Measurements from ENCODE around the gene GPR37L1. TPM values are rescaled to one million over a fixed set of nuclear protein-coding genes. Genes with fewer than 3 reads are reported as not detected.
"Not testable (repeated sequence)": the region's sequence is repeated elsewhere in the genome, so short reads cannot be mapped to it uniquely, and the experiment has no call there.

The GPR37L1 gene
- total RNA-seq, 2 experiments from 2014 or later = not detected

DNA sequence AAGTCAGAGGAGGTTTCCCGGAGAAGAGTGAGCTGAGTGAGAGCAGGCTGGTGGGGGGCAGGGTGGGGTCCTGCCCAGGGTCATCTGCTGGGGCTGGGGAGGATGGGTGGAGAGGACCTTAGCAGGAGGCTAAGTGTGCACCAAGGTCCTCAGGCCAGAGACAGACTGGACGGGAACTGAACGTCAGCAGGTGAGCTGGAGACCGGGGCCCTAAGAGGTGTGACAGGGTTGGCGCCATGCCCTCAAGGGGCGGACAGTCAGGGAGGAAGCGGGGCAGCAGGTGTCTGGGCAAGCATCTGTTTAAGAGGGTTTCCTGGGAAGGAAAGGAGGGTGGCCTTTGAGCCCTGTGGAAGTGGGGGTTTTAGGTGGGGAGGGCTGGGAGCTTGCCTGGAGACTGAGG is 51.3 kb downstream of the GPR37L1 start:
- intact Hi-C loops (cut with DNase I, micrococcal nuclease) = no loop called here
- Mint-ChIP-seq H3K27ac (no peak overlapping the region), H3K9me3 (ENCODE audit: low read depth) (no peaks in the 10 kb centered on the region), H3K36me3 (ENCODE audit: low read depth) (no peaks in the 10 kb centered on the region), H3K4me3 (no peak overlapping the region), H3K4me1 (no peaks in the 10 kb centered on the region), H3K27me3 (no peaks in the 10 kb centered on the region)
- DNase-seq = peak; percentile 25
- ChIA-PET POLR2A (no interaction called here), CTCF (interaction anchor here (1.1 to 1.9 kb wide), 3 partner anchors 10 to 19 kb away, joined by 4 to 9 read pairs (median 8); partner anchors contain the start of genes LGR6 and PTPN7)
- ATAC-seq = no peak

DNA sequence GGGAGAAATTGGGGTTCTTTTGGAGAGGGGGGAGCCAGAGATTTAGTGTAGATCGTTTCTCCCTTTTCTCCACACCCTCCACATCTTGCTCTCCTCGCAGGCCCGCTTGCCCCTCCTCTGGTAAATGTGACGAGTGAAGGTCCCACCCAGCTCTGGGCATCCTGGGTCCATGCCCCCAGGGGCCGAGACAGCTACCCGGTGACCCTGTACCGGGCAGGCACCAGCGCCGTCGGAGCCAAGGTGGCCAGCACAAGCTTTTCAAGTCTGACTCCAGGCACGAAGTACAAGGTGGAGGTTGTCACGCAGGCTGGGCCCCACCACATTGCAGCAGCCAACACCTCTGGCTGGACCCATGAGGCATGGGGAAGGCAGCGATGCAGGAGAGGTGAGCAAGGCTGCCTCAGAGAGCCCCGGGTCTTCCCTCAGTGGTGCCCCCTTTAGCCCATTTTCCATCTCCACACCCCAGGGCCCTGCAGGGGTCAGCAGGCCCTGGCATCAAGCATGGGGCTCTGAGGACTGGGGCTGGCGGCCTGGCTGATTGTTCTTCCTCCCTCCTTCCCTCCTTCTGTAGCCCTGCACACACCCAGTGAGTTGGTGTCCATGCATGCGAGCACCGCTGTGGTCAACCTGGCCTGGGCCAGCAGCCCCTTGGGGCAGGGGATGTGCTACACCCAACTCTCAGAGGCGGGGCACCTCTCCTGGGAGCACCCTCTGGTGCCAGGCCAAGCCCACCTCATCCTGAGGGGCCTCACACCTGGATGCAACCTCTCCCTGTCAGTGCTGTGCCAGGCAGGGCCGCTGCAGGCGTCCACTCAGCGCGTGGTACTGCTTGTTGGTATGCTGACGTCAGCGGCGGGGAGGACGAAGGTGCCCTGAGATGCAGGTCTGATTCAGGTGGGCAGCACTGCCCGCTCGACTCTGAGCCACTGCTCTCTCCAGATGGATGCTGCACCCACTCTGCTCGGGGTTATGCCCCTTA is 54.5 kb downstream of the GPR37L1 start:
- POLR2A ChIA-PET = no interaction called here
- no peak for DNase-seq
- intact Hi-C loops (cut with DNase I, micrococcal nuclease) = no loop called here
- H3K27ac Mint-ChIP-seq = no peak overlapping the region
- H3K27me3 Mint-ChIP-seq = no peaks in the 10 kb centered on the region
- no peaks in the 10 kb centered on the region for H3K4me1 Mint-ChIP-seq
- H3K36me3 Mint-ChIP-seq (ENCODE audit: low read depth) = no peaks in the 10 kb centered on the region
- H3K4me3 Mint-ChIP-seq = no peak overlapping the region
- CTCF ChIA-PET = interaction anchor here (0.6 to 1.4 kb wide), 2 partner anchors 19 to 100 kb away, joined by 3 to 4 read pairs; no protein-coding TSS in a partner anchor
- no peak for ATAC-seq
- H3K9me3 Mint-ChIP-seq (ENCODE audit: low read depth) = no peaks in the 10 kb centered on the region

DNA sequence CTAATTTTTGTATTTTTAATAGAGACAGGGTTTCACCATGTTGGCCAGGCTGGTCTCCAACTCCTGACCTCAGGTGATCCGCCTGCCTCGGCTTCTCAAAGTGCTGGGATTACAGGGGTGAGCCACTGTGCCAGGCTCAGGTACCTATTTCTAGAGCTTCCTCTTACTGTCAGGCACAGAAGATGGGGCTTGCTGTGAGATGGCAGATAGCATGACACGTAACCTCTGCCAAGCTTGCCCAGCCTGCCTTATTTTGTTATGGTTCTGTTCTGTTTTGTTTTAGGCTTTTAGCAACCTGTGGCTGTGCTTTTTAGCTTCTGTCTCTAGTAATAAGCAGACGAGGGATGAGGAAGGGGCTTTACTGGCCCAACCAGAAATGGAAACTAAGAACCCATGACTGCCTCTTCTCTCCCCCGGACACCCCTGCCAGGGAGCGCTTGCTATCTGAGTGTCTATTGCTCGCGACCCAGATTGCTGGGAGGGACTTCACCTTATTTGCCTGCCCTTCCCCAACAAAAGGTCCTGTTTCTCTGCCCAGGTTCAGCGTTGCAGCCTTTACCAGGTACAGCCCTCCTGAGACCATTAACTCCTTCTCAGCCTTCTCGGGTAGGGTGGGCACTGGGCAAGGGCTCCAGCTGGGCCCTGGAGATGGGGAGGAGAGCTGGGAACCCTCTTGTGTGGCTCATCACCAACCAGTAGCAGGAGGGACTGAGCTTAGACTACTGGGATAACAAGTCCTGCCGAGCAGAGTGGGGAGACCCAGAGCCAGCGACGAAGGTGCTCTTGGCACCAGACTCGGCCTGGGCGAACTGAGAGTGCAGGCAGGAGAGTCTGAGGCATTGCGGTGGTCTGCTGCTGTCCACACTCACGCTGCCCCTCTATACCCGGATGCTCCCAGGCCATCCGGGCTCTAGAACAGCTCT is 57.4 kb downstream of the GPR37L1 start:
- ChIA-PET CTCF (interaction anchor here (1.0 to 2.6 kb wide), 5 partner anchors 10 to 136 kb away, joined by 3 to 9 read pairs (median 4); partner anchors contain the start of genes LGR6 and PTPN7), POLR2A (no interaction called here)
- Mint-ChIP-seq H3K4me1 (peaks cover 12% of the 10 kb centered on the region), H3K4me3 (no peak overlapping the region), H3K27me3 (peaks cover 2% of the 10 kb centered on the region), H3K36me3 (ENCODE audit: low read depth) (no peaks in the 10 kb centered on the region), H3K27ac (no peak overlapping the region), H3K9me3 (ENCODE audit: low read depth) (no peaks in the 10 kb centered on the region)
- ATAC-seq = no peak
- intact Hi-C loops (cut with DNase I, micrococcal nuclease) = loop anchor here in 1 of 2 experiments (10.0 kb wide), 1 partner anchor 445 kb away; no protein-coding TSS in a partner anchor
- no peak for DNase-seq

DNA sequence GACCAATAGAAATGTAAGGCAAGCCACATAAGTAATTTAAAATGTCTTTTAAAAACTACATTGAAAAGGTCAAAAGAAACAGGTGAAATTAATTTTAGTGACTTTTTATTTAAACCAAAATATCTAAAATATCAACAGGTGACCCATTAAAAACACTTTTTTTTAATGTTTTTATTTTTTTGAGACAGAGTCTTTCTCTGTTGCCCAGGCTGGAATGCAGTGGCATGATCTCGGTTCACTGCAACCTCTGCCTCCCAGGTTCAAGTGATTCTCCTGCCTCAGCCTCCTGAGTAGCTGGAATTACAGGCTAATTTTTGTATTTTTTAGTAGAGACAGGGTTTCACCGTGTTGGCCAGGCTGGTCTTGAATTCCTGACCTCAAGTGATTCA is 58.0 kb downstream of the GPR37L1 start:
- H3K27ac Mint-ChIP-seq; POLR2A ChIA-PET; H3K4me3 Mint-ChIP-seq; H3K9me3 Mint-ChIP-seq (ENCODE audit: low read depth); ATAC-seq; DNase-seq; H3K36me3 Mint-ChIP-seq (ENCODE audit: low read depth); H3K27me3 Mint-ChIP-seq: not testable (repeated sequence)
- peaks cover 12% of the 10 kb centered on the region for H3K4me1 Mint-ChIP-seq
- intact Hi-C loops (cut with DNase I, micrococcal nuclease) = loop anchor here in 1 of 2 experiments (10.0 kb wide), 1 partner anchor 444 kb away; no protein-coding TSS in a partner anchor
- CTCF ChIA-PET = interaction anchor here (1.2 to 2.6 kb wide), 5 partner anchors 9 to 135 kb away, joined by 3 to 9 read pairs (median 6); partner anchors contain the start of genes LGR6 and PTPN7

DNA sequence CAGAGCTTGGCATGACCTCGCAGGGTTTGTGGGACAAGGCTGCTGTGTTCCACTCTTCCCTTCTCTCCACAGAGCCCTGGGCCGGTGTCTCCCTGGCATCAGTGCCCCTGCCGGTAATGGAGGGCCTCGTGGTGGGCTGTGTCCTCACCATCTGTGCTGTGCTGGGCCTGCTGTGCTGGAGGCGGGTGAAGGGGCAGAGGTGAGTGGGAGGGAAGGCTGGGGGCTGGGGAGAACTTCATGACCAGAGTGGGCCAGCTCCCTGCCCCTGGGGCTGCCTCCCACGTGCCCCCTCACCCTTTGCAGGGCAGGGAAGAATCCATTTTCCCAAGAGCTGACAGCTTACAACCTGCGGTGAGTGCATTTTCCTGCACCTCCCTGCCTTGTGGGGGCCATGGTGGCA is 58.9 kb downstream of the GPR37L1 start:
- Mint-ChIP-seq H3K27ac (no peak overlapping the region), H3K27me3 (peaks cover 2% of the 10 kb centered on the region), H3K36me3 (ENCODE audit: low read depth) (no peaks in the 10 kb centered on the region), H3K4me1 (peaks cover 12% of the 10 kb centered on the region), H3K4me3 (no peak overlapping the region), H3K9me3 (ENCODE audit: low read depth) (no peaks in the 10 kb centered on the region)
- no peak for ATAC-seq
- no peak for DNase-seq
- intact Hi-C loops (cut with DNase I, micrococcal nuclease) = loop anchor here in 1 of 2 experiments (10.0 kb wide), 1 partner anchor 443 kb away; no protein-coding TSS in a partner anchor
- ChIA-PET POLR2A (no interaction called here), CTCF (interaction anchor here (1.2 to 2.6 kb wide), 2 partner anchors 9 to 12 kb away, joined by 6 to 9 read pairs; partner anchors contain the start of gene LGR6)

DNA sequence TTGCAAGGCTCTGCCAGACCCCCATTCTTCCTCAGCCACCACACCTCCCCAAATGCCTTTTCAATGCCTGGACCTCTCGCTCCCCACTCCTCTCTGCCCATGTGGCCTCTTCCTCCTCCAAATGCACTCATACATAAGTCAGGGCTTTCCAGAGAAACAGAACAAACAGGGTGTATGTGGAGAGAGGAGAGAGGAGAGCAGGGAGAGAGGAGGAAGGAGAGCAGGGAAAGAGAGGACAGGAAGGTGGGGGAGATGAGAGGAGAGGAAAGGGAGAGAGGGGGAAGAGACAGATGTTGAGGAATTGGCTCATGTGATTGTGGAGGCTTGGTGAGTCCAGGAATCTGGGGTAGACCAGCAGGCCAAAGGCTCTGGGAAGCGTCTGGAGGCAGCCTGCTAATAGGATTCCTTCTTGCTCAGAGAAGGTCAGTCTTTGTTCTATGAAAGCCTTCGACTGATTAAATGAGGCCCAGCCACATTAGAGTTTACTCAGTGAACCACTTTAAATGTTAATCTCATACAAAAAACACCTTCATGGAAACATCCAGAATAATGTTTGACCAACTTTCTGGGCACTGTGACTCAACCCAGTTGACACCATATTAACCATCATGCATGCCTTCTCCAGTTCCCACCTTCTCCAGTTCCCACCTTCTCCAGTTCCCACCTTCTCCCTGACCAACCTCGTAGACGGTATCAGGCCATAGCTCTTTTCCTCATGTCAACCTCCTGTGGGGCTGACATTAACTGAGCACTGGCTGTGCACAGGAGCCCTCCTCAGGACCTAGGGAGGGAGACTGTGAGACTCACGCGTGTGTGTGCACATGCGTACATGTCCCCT is 59.5 kb downstream of the GPR37L1 start:
- no peak for ATAC-seq
- H3K4me3 Mint-ChIP-seq = no peak overlapping the region
- peaks cover 12% of the 10 kb centered on the region for H3K4me1 Mint-ChIP-seq
- no peak for DNase-seq
- POLR2A ChIA-PET = interaction anchor here (0.6 kb wide), 1 partner anchor 736 kb away, joined by 3 read pairs; no protein-coding TSS in a partner anchor
- H3K27me3 Mint-ChIP-seq = peaks cover 2% of the 10 kb centered on the region
- no peak overlapping the region for H3K27ac Mint-ChIP-seq
- CTCF ChIA-PET = interaction anchor here (0.6 to 1.2 kb wide), 5 partner anchors 10 to 531 kb away, joined by 3 to 6 read pairs (median 3); partner anchors contain the start of gene LGR6
- H3K36me3 Mint-ChIP-seq (ENCODE audit: low read depth) = no peaks in the 10 kb centered on the region
- no peaks in the 10 kb centered on the region for H3K9me3 Mint-ChIP-seq (ENCODE audit: low read depth)
- intact Hi-C loops (cut with DNase I, micrococcal nuclease) = loop anchor here in 1 of 2 experiments (10.0 kb wide), 1 partner anchor 443 kb away; no protein-coding TSS in a partner anchor

Other genes starting within 250 kb of the GPR37L1 start
- gene SHISA4, start 234.0 kb upstream of the GPR37L1 start, total RNA-seq = under 1 TPM; 0.14 to 0.26 TPM
- gene LMOD1, start 176.4 kb upstream of the GPR37L1 start, total RNA-seq = not detected
- gene TIMM17A, start 167.4 kb upstream of the GPR37L1 start, total RNA-seq = 10 to 100 TPM; 51.9 to 70.6 TPM
- 10 to 100 TPM; 44.9 to 49.2 TPM for gene RNPEP, start 140.3 kb upstream of the GPR37L1 start, total RNA-seq
- under 1 TPM; 0.30 to 0.49 TPM for gene ELF3, start 112.3 kb upstream of the GPR37L1 start, total RNA-seq
- 10 to 100 TPM; 32.3 to 51.7 TPM for gene ARL8A, start 21.8 kb downstream of the GPR37L1 start, total RNA-seq
- 100 to 1,000 TPM; 188 to 221 TPM for gene PTPN7, start 37.7 kb downstream of the GPR37L1 start, total RNA-seq
- under 1 TPM; 0.09 to 0.14 TPM for gene LGR6, start 70.9 kb downstream of the GPR37L1 start, total RNA-seq
- gene UBE2T, start 219.0 kb downstream of the GPR37L1 start, total RNA-seq = 100 to 1,000 TPM; 101 to 116 TPM
- 10 to 100 TPM; 10.3 to 13.2 TPM for gene PPP1R12B, start 225.8 kb downstream of the GPR37L1 start, total RNA-seq